Common myeloid progenitor, CD34-positive (primary cell): ENCODE measurements around the gene ARFRP1.
A peak's percentile ranks its signal among the peaks of the same experiment; 100 is the strongest.
"Not testable (repeated sequence)": the region's sequence is repeated elsewhere in the genome, so short reads cannot be mapped to it uniquely, and the experiment has no call there.

Experiments
- CTCF ChIA-PET: fragments of 350-600 bp; sonication (Branson Sonifier 250); formaldehyde crosslinking; loops from one replicate; lab custom pipeline; 2021; ENCODE audit warnings: antibody characterized with exemption; lab: Charles Lee
- POLR2A ChIA-PET: fragments of 350-600 bp; sonication (Branson Sonifier 250); formaldehyde crosslinking; loops from one replicate; lab custom pipeline; 2021; ENCODE audit warnings: antibody characterized with exemption; lab: Charles Lee
- DNase-seq, 3 donors: peaks; one replicate each; pipeline versions ENCODE4 v3.0.0 to v3.0.0-alpha.2; 2013
- H3K27ac ChIP-seq, 2 experiments: 1 replicate in 1 of 2; 2 replicates in 1 of 2; pipeline ENCODE4 v1.7.0; 2013; ENCODE audit warnings: inconsistent platforms in 2 of 2, low read length in 2 of 2, mild to moderate bottlenecking in 2 of 2, low read depth in 1 of 2, moderate library complexity in 1 of 2; ENCODE audit not compliant: severe bottlenecking in 2 of 2, insufficient read depth in 1 of 2, poor library complexity in 1 of 2
- H3K27me3 ChIP-seq, 5 experiments: replicated peaks in 2 of 5; 1 replicate in 3 of 5; 2 replicates in 2 of 5; pipeline versions ENCODE4 v1.6.1 to v1.7.0; 2013; ENCODE audit warnings: low read length in 4 of 5, mild to moderate bottlenecking in 2 of 5, moderate library complexity in 2 of 5, inconsistent platforms in 1 of 5; ENCODE audit not compliant: insufficient read depth in 5 of 5, control insufficient read depth in 4 of 5
- H3K36me3 ChIP-seq, 4 experiments: 1 replicate in 2 of 4; 2 replicates in 2 of 4; pipeline versions ENCODE4 v1.6.1 to v1.7.0; 2013; ENCODE audit warnings: low read length in 3 of 4, control low read depth in 1 of 4, mild to moderate bottlenecking in 1 of 4; ENCODE audit not compliant: control insufficient read depth in 4 of 4, insufficient read depth in 4 of 4
- H3K4me1 ChIP-seq, 4 experiments: 1 replicate in 3 of 4; 2 replicates in 1 of 4; pipeline versions ENCODE4 v1.6.1 to v1.7.1; 2013; ENCODE audit warnings: low read length in 3 of 4, mild to moderate bottlenecking in 3 of 4, control low read depth in 1 of 4, inconsistent platforms in 1 of 4, moderate library complexity in 1 of 4; ENCODE audit not compliant: control insufficient read depth in 4 of 4, insufficient read depth in 4 of 4; ENCODE audit errors: control extremely low read depth in 1 of 4
- H3K4me3 ChIP-seq, 7 experiments: 1 replicate in 4 of 7; 2 replicates in 3 of 7; pipeline versions ENCODE4 v1.5.1 to v1.7.0; 2013; ENCODE audit warnings: mild to moderate bottlenecking in 7 of 7, low read length in 6 of 7, moderate library complexity in 6 of 7, inconsistent platforms in 2 of 7, low read depth in 2 of 7, control low read depth in 1 of 7; ENCODE audit not compliant: insufficient read depth in 4 of 7, control insufficient read depth in 1 of 7; ENCODE audit errors: extremely low read depth in 1 of 7
- H3K9me3 ChIP-seq, 5 experiments: 1 replicate in 4 of 5; 2 replicates in 1 of 5; pipeline versions ENCODE4 v1.6.1 to v1.7.1; 2013; ENCODE audit warnings: low read length in 4 of 5, mild to moderate bottlenecking in 2 of 5, inconsistent platforms in 1 of 5, low read depth in 1 of 5, moderate library complexity in 1 of 5; ENCODE audit not compliant: control insufficient read depth in 4 of 5, insufficient read depth in 2 of 5; ENCODE audit errors: control extremely low read depth in 1 of 5
- WGBS: methylation state at CpG from one replicate; pipeline ENCODE4 v1.1.5; 2013; ENCODE audit not compliant: insufficient coverage; 5-methylcytosine and 5-hydroxymethylcytosine counted together

ARFRP1 gene

DNA sequence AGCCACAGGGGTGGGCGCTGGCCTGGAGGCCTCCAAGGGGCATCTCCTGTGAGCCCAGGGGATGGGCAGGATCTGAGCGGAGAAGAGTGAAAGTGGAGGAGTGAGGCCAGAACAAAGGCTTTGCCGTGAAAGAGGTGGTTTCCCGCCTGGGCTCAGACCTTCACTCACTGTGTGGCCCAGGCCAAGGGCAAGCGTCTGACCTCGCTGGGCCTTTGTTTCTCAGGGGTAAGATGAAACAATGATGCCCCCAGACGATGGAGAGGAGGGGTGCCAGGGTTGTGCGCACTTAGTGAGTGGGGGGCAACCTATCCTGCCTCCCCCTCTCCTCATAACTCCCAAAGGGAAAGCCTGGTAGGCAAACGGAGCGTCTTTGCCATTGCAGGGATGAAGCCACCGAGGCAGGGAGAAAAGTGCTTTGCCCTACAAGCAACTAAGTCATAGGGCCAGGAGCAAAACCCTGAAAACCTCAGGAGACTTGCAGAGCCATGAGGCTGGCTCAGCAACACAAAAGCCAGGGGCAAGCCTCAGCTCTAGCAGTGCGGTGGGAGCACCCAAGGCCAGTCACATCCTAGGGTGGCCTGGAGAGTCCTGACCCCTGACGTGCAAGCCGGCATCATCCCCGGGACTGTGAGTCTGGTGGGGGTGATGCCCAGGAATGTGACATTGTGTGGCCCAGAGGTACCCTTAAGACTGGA, 53.7 kb downstream of the ARFRP1 start:
- ChIA-PET POLR2A (interaction anchor here (1.1 kb wide), 1 partner anchor 12 kb away, joined by 7 read pairs; no protein-coding TSS in a partner anchor), CTCF (interaction anchor here (1.0 to 1.4 kb wide), 2 partner anchors 73 to 81 kb away, joined by 3 read pairs; no protein-coding TSS in a partner anchor)
- peak overlapping the region; percentile 33 to 86 (median 79) for H3K4me3 ChIP-seq

DNA sequence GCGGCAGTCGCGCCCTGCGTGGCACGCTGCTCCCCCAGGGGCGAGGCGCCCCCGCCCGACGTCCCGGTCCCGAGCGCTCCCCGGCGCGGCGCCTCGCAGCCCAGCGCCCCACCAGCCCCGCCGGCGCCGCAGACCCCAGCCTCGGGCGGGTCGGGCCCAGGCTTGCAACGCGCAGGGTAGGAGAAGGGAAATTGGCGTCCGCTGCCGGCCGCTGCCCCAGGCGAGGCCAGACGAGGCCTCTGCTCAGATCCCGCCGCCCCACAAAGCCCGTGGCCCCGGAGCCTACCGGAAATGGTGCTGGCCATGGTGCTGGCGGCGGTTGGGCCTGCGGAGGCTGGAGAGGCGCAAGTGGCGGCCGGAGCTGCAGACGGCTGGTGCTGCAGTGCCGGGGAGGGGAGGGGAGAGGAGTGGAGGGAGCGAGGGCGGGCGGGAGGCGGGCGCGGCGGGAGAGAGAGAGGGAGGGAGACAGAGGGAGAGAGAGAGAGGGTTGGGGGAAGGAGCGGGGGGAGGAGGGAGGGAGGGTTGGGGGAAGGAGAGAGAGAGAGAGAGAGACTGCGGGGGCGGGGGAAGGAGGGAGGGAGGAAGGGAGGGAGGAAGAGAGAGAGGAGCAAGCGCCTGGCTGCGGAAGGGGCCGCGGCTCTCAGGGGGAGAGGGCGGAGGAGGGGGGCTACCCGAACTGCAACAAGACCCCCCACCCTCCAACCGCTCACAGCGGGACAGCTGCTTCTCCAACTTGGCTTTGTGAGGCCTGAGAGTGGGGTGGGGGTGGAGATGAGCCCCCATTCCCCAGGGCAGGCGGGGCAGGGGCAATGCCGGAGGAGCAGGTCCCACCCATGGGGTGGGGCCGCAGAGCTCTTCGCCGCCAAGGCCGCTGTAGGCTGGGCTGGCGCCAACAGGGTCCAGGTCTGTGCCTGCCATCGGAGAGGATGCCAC, 54.5 kb downstream of the ARFRP1 start, which contains the start of gene STMN3:
Gene STMN3 (minus strand): TSS at position 384 of the 933 bp plus-strand sequence. CDS start 79 bp downstream, at position 305.
- DNase-seq, result peak; percentile 92 to 96 (median 94)
- ChIA-PET CTCF (interaction anchor here (1.0 to 3.1 kb wide), 2 partner anchors 11 to 80 kb away, joined by 3 to 17 read pairs; no protein-coding TSS in a partner anchor), POLR2A (interaction anchor here (0.5 to 1.1 kb wide), 2 partner anchors 11 to 55 kb away, joined by 3 to 7 read pairs; partner anchors contain the start of genes ARFRP1 and ZGPAT)
- peak within 1 kb of the TSS; percentile 61 to 86 (median 79) for H3K4me3 ChIP-seq
- H3K27me3 ChIP-seq, result no peaks in the 10 kb centered on the region
- H3K36me3 ChIP-seq, result peaks cover 0 to 6% (median 0%) of the 10 kb centered on the region in 4 experiments
- H3K9me3 ChIP-seq, result no peaks in the 10 kb centered on the region
- H3K4me1 ChIP-seq, result peaks cover 0 to 46% (median 44%) of the 10 kb centered on the region in 4 experiments
- WGBS, result under 1% methylated on average over 33 of the region's 73 CpGs
- peak within 1 kb of the TSS in 1 of 2 experiments; percentile 49 for H3K27ac ChIP-seq

More for the DNA sequence above, 53.7 kb downstream of the ARFRP1 start:
- WGBS, result 80% methylated on average over 7 of the region's 15 CpGs
- Histone ChIP-seq H3K4me1 (peaks cover 0 to 51% (median 49%) of the 10 kb centered on the region in 4 experiments), H3K27ac (peak overlapping the region in 1 of 2 experiments; percentile 49), H3K36me3 (peaks cover 0 to under 1% (median 0%) of the 10 kb centered on the region in 4 experiments), H3K27me3 (no peaks in the 10 kb centered on the region), H3K9me3 (no peaks in the 10 kb centered on the region)
- DNase-seq, result peak in 2 of 3 donors; percentile 25 to 27

DNA sequence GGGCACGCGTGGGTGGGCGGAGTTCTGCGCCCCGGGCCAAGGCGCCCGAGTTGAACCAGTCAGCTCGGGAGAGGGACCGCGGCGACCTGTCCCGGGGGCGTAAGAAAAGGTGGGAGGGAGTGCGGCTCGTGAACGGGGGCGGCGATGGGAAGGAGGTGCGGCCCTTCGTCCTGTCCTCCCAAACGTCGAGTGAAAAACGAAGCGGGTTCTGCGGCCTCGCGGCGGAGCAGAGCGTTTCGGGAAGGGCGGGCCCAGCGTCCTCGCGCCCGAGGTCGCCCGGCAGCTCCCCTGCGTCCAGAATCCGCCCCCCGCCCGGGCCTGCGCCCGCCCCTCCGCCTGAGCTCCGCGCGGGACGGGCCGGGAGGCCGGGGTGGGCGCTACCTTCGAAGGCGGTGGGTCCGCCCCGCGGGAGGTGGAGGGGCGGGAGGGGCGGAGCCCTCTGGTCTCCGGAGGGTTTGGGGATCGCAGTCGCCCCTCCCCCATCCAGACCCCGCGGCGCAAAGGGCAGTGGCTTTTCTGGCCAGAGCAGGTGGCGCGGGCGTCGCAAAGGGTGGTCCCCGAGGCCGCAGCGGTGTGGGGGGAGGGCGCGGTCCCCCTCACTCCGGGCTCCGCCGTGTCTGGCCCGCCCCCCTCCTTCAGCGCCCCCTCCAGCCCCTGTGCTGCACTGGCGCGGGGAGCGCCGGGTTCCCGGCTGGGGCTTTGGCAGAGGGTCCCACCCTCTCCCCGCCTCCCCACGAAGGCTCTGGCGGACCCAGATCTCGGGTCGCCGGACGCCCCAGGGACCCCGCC, 55.4 kb downstream of the ARFRP1 start:
- Histone ChIP-seq H3K4me1 (peaks cover 0 to 40% (median 37%) of the 10 kb centered on the region in 4 experiments), H3K27me3 (no peaks in the 10 kb centered on the region), H3K27ac (no peak overlapping the region), H3K4me3 (peak overlapping the region; percentile 58 to 86 (median 75)), H3K9me3 (no peaks in the 10 kb centered on the region), H3K36me3 (peaks cover 0 to 9% (median 1%) of the 10 kb centered on the region in 4 experiments)
- under 1% methylated on average over 58 of the region's 91 CpGs for WGBS
- POLR2A ChIA-PET, result interaction anchor here (0.5 to 1.2 kb wide), 4 partner anchors 10 to 114 kb away, joined by 3 to 4 read pairs (median 3); partner anchors contain the start of genes ARFRP1 and ZGPAT
- DNase-seq, result peak in 2 of 3 donors; percentile 69 to 71
- CTCF ChIA-PET, result interaction anchor here (3.1 kb wide), 1 partner anchor 10 kb away, joined by 17 read pairs; no protein-coding TSS in a partner anchor

DNA sequence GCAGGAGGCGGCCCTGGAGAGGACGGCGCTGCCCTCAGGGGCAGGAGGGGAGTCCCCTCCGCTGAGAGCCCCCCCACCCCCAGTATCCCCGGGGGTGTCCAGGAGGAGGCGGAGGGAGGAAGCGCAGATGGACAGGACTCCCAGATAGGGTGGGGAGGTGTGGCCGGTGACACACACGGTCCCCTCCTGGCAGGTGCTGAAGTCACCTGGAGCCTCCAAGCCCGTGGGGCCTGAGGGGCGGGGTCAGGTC, 55.9 kb downstream of the ARFRP1 start:
- peaks cover 0 to 9% (median 1%) of the 10 kb centered on the region in 4 experiments for H3K36me3 ChIP-seq
- CTCF ChIA-PET, result interaction anchor here (3.1 kb wide), 1 partner anchor 10 kb away, joined by 17 read pairs; no protein-coding TSS in a partner anchor
- no peaks in the 10 kb centered on the region for H3K9me3 ChIP-seq
- H3K4me1 ChIP-seq, result peaks cover 0 to 35% (median 32%) of the 10 kb centered on the region in 4 experiments
- 17% methylated on average over 6 of the region's 11 CpGs for WGBS
- H3K27me3 ChIP-seq, result no peaks in the 10 kb centered on the region
- no peak overlapping the region for H3K27ac ChIP-seq
- POLR2A ChIA-PET, result interaction anchor here (1.1 to 1.2 kb wide), 2 partner anchors 24 to 114 kb away, joined by 3 read pairs; no protein-coding TSS in a partner anchor
- DNase-seq, result no peak
- peak overlapping the region in 6 of 7 experiments; percentile 58 to 86 (median 74) for H3K4me3 ChIP-seq

- H3K4me3 ChIP-seq, H3K27me3 ChIP-seq, POLR2A ChIA-PET, H3K9me3 ChIP-seq, H3K36me3 ChIP-seq, DNase-seq, H3K27ac ChIP-seq: not testable (repeated sequence)
- CTCF ChIA-PET, result interaction anchor here (3.1 kb wide), 1 partner anchor 8 kb away, joined by 17 read pairs; no protein-coding TSS in a partner anchor
- peaks cover 0 to 34% (median 32%) of the 10 kb centered on the region in 4 experiments for H3K4me1 ChIP-seq
- 93% methylated on average over 3 of the region's 25 CpGs for WGBS
Observed at GRCh38 chr20:63650486-63650885, 57.3 kb downstream of the ARFRP1 start.
